ENCODE measurements around the gene ELOVL3. TPM values are rescaled to one million over a fixed set of nuclear protein-coding genes. Genes with fewer than 3 reads are reported as not detected.

The ELOVL3 gene
- total and polyA plus RNA-seq, 9 of the 15 experiments (the other 6 are each of a cell fraction or from before 2014, with no cell fraction given): 0.32 to 3.3 (median 0.87) TPM

- H3K9ac ChIP-seq (ENCODE audit: insufficient read depth in 1 of 2, low read depth in 2 of 2, low read length in 2 of 2): no peak overlapping the region
- H4K20me1 ChIP-seq (replicated peaks; ENCODE audit: control insufficient read depth, insufficient read depth, low read length): no peaks in the 10 kb centered on the region
- H3K79me2 ChIP-seq (ENCODE audit: control insufficient read depth, insufficient read depth, low read length): no peaks in the 10 kb centered on the region
- TF ChIP-seq TEAD2 (tag; IDR thresholded peaks at IDR 0.05): no peak
- TF ChIP-seq CBX5 (IDR thresholded peaks at IDR 0.05; ENCODE audit: borderline replicate concordance, low read depth): peak; percentile 88
- peak; percentile 97 for TF ChIP-seq ZNF124 (CRISPR knock-in tag; IDR thresholded peaks at IDR 0.05)
- 0 out of 3 replicates have a peak, but pooled peaks of 1 of the 2 experiments have one; percentile 57 for TF ChIP-seq CBX3 (IDR thresholded peaks at IDR 0.05; ENCODE audit: borderline replicate concordance in 1 of 2, low read length in 2 of 2)
- peak in 1 of 2 experiments; percentile 51; a peak in 1 of 4 replicates for TF ChIP-seq TRIM24 (IDR thresholded peaks at IDR 0.05)
- TF ChIP-seq KDM4B (IDR thresholded peaks at IDR 0.05; ENCODE audit: borderline replicate concordance in 2 of 2, low read depth in 1 of 2): no peak
- TF ChIP-seq, protein P1, sequence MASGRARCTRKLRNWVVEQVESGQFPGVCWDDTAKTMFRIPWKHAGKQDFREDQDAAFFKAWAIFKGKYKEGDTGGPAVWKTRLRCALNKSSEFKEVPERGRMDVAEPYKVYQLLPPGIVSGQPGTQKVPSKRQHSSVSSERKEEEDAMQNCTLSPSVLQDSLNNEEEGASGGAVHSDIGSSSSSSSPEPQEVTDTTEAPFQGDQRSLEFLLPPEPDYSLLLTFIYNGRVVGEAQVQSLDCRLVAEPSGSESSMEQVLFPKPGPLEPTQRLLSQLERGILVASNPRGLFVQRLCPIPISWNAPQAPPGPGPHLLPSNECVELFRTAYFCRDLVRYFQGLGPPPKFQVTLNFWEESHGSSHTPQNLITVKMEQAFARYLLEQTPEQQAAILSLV (tag; IDR thresholded peaks at IDR 0.05): no peak
- TF ChIP-seq TRIM28 (IDR thresholded peaks at IDR 0.05): peak; percentile 81
- no peaks in the 10 kb centered on the region for H3K36me3 ChIP-seq (ENCODE audit: control insufficient read depth, insufficient read depth, low read length)
- CTCF ChIA-PET (ENCODE audit: low intra/inter-chr PET ratio): no interaction called here
- H2AFZ ChIP-seq (ENCODE audit: low read depth, low read length): no peak overlapping the region
- WGBS (ENCODE audit: insufficient coverage, low coverage, missing lambda C conversion rate): 0% methylated on average over 2 of the region's 2 CpGs
- no peaks in the 10 kb centered on the region for H3K9me1 ChIP-seq (ENCODE audit: control insufficient read depth, insufficient read depth, low read length)
- no peaks in the 10 kb centered on the region for H3K27me3 ChIP-seq (ENCODE audit: control insufficient read depth in 2 of 2, insufficient read depth in 2 of 2, low read length in 2 of 2)
- DNase-seq (ENCODE audit: extremely low read depth in 1 of 4, low spot score in 3 of 4): no peak
- H3K4me3 ChIP-seq: no peak overlapping the region
- in situ Hi-C loops (cut with MboI): no loop called here
- POLR2A ChIA-PET: interaction anchor here (0.6 to 0.7 kb wide), 2 partner anchors 210 to 1119 kb away, joined by 3 read pairs; partner anchors contain the start of gene NFKB2
- H3K4me2 ChIP-seq (ENCODE audit: insufficient read depth, low read length): no peak overlapping the region
- no peak overlapping the region for H3K27ac ChIP-seq (ENCODE audit: extremely low read depth, low read depth, low read length)
- no peaks in the 10 kb centered on the region; the same call in 1 of the 2 replicates for H3K9me3 ChIP-seq (replicated peaks; ENCODE audit: control insufficient read depth, insufficient read depth, low read depth, low read length)
- intact Hi-C loops (cut with micrococcal nuclease): no loop called here
- no peaks in the 10 kb centered on the region for H3K4me1 ChIP-seq (replicated peaks in 1 of 2; ENCODE audit: control insufficient read depth in 2 of 2, insufficient read depth in 2 of 2, low read length in 2 of 2)
- ATAC-seq: no peak
- no TSS peak for BruUV-seq (replicated peaks)
- FAIRE-seq: no peak
These were observed 40.8 kb upstream of the ELOVL3 start for GRCh38 chr10:102185272-102185671.

All from K562 (cell line).